SK-N-MC (cell line): ENCODE data around the gene FCRL1.

Source experiments
- EZH2 ChIP-seq: fragments of 200-600 bp; sonication (generic); IDR thresholded peaks from one replicate; pipeline ENCODE4 v1.6.1; 2017; ENCODE audit warnings: antibody characterized with exemption
- FOXP2 ChIP-seq: optimal IDR thresholded peaks from 2 replicates; pipeline ENCODE3; 2011; ENCODE audit warnings: mild to moderate bottlenecking, moderate library complexity; ENCODE audit not compliant: insufficient read depth; ENCODE audit errors: extremely low read length, control extremely low read depth
- POLR2AphosphoS5 ChIP-seq: IDR thresholded peaks from 2 replicates; pipeline ENCODE4 v1.6.1; 2012; ENCODE audit warnings: mild to moderate bottlenecking, low read depth, low read length, borderline replicate concordance

DNA sequence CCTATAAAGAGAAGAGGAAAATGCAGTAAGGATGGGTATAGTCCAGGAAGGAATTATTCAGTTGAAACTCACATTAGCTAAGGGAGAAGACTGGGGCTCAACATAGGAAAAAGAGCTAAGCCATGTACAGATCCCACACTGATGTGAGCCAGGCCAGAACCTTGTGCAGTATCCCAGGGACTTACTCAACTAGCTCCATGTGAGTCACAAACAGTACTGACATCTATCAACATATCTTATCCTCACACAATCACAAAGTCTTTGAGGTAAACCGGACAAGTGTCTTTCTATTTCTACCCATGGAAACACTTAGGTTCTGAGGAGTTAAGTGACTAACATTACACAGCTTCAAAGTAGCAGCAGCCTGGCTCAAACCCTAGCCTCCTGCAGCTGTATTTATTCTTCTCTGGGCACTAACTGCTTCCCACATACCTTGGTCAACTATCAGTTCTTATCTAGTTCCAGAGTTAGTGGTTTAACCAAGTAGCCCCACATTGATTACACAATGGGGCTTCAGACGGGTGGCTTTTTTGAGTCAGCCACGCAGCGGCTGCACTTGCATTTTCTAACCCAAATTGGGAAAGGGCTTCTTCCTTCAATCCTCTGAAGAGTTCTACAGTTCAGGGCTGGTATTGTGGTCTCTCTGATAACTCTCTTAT, 12.2 kb upstream of the FCRL1 start:
- no peak for TF ChIP-seq POLR2AphosphoS5
- no peak for TF ChIP-seq EZH2
- no peak for TF ChIP-seq FOXP2
